Myocyte (in vitro differentiated cells): ENCODE data around the gene PCOLCE2. TPM values are rescaled to one million over a fixed set of nuclear protein-coding genes. Genes with fewer than 3 reads are reported as not detected.
"Not testable (repeated sequence)": the region's sequence is repeated elsewhere in the genome, so short reads cannot be mapped to it uniquely, and the experiment has no call there.

Experiments used
- DNase-seq: peaks from one replicate; pipeline ENCODE4 v3.0.0-alpha.2; 2012; ENCODE audit warnings: low read depth
- total RNA-seq: library from RNA; depleted of rRNA; stranded (reverse); fragments of >200 nt; gene quantifications from 2 replicates; pipeline ENCODE4 v1.2.3, GENCODE V29; 2014

The PCOLCE2 gene
- total RNA-seq, 1 donor from 2014 or later, result 0.21 TPM

- DNase-seq, result peak; percentile 13
Observed at GRCh38 chr3:142904639-142905436, 16.0 kb upstream of the PCOLCE2 start.

GRCh38 chr3:142902356-142902755 is 13.5 kb upstream of the PCOLCE2 start:
- no peak for DNase-seq

DNA sequence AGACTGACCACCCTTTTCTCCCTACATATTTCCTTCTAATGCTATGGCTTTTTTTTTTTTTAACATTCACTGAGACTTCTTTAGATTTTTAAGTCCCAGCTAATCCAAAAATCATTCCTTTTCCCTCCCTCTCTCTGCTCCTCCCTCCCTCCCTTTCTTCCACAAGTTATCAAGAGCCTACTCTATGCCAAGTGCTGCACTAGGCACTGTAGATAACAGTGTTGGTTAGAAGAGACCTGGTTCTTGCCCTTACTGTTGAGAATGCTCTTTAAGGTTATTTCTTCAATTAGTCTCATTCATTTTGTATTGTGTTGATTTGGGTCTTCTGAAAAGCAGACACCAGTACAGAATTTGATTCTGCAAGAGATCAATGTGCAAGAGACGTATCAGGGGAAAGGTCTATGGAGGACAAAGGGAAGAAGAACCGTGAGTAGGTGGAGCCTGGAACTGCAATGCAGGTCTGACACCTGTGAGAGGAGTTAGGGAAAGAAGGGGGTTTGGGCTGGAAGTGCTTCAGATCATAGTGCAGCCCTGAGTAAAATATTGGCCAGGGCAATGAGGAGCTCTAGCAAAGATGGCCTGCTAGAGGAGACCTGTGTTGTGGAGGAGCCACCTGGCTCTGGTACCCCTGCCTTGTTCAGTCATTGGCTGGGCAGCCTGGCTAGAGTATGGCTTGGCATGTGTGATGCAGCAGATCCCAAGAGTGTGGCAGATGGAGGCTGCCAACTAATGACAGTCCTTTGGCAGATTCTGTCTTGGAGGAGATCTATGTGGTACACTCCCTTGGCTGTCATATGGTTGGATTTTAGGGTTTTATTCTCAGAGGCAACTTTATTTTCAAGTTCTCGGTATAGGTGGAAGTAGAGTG is 9.7 kb upstream of the PCOLCE2 start:
- no peak for DNase-seq

GRCh38 chr3:142897807-142898206 is 8.9 kb upstream of the PCOLCE2 start:
- no peak for DNase-seq

DNA sequence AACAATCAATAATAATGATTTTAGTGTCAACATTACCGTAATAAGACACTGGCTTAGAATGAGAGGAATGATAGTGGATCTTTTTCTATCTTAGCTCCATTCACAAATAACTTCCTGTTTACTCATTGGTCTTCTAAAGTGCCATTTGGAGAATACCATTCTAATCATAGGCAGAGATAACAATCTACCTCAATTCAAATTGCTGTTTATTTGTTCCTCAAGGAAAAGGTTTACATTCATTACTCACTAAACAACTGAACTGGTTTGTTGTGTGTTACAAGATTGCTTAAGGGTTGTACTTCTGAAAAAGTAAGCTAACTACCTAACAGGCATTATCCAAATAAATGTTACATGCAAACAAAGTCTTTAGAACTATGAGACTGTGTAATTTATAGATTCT is 8.1 kb upstream of the PCOLCE2 start:
- DNase-seq, result no peak

- DNase-seq, result no peak
Observed at GRCh38 chr3:142896201-142896755, 7.4 kb upstream of the PCOLCE2 start.

DNA sequence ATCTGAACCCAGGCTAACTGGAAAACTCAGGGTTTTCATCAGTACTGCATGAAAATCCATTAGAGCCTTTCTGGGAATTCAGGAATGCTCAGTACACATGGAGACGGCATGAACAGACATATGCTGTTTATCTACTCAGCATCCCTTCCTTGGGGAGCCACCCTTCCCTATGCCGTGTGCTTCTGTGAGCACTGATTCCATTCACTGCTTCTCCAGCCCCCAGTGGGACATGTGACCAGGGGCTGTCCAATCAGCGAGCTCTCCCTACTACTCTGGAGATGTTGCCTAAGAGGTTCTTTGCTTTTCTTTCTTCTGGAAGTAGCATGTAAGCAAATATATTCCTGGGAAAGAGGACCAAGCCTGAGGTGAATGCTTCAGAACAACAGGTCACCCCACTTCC is 5.6 kb upstream of the PCOLCE2 start:
- DNase-seq, result no peak

- DNase-seq, result no peak
Observed at GRCh38 chr3:142892714-142893113, 3.8 kb upstream of the PCOLCE2 start.

DNA sequence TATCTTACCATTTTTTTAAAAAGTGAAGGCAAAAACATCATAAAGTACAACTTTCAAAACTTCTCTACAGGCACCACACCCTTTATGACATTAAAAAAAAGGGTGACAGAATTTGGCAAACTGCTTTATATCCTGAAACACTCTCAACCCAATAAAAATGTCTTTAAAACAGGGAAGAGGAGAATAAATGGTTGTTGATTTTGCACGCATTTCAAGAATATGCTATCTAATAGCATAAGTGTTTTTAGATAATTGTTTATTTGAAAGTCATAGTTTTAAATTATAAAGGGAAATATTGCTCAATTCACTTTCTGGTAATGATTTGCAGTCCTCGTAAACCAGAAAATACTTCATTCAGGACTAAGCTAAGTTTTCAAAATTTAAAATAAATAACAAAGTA is 1.7 kb upstream of the PCOLCE2 start:
- no peak for DNase-seq

- DNase-seq, result no peak
Observed at GRCh38 chr3:142889212-142890014, 530 bp upstream of the PCOLCE2 start.

- DNase-seq, result peak; percentile 9
Observed at GRCh38 chr3:142888099-142888480, 793 bp downstream of the PCOLCE2 start.

DNA sequence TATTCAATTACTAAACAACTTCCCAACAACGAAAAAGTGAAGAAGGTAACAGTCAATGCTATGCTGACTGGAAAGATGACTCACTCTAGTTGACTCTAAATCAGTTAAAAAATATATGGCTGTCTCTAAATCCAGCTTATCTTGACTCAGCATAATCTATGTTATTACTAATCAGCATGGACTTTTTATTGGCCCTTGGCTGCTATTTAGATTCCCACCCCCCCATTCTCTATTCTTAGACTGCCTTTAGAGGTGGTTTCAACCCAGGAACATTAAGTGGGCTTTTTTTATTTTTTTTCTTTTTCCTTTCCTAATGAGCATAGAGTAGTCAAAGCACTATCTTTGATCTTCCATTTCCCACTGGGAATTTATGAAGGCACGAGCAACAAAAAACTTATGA is 1.9 kb downstream of the PCOLCE2 start:
- DNase-seq, result no peak

DNA sequence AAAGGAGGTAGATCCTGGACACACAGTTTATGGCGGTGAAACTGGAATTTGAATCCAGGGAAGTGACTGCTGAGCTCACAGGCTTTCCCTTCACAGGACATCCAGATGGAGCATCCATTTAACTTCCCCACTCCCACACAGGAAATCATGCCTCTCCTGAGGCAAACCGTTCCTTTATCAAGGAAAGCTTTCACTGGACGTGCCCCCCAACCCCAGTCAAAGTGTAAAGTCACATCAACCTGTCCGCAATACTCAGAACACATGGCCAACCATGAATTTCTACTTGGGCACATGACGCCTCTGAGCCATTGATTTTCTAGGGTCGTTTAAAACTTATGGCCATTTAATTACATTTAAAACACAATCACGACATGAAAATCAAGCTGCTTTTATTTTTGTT is 2.9 kb downstream of the PCOLCE2 start:
- DNase-seq, result no peak

- DNase-seq, result no peak
Observed at GRCh38 chr3:142884531-142884930, 4.4 kb downstream of the PCOLCE2 start.

DNA sequence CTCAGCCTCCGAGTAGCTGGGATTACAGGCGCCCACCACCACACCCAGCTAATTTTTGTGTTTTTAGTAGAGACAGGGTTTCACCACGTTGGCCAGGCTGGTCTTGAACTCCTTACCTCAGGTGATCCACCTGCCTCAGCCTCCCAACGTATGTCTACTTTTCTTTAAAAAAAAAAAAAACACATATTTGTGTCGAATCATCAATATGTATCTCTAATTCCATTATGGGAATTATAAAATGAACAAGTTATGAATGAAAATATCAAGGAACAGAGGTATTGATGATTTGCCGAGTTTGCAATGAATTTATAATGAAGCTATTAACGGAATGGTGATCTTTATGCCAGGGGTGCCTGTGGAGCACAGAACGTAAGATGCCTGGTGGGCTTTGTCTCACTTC is 5.3 kb downstream of the PCOLCE2 start:
- not testable (repeated sequence) for DNase-seq

DNA sequence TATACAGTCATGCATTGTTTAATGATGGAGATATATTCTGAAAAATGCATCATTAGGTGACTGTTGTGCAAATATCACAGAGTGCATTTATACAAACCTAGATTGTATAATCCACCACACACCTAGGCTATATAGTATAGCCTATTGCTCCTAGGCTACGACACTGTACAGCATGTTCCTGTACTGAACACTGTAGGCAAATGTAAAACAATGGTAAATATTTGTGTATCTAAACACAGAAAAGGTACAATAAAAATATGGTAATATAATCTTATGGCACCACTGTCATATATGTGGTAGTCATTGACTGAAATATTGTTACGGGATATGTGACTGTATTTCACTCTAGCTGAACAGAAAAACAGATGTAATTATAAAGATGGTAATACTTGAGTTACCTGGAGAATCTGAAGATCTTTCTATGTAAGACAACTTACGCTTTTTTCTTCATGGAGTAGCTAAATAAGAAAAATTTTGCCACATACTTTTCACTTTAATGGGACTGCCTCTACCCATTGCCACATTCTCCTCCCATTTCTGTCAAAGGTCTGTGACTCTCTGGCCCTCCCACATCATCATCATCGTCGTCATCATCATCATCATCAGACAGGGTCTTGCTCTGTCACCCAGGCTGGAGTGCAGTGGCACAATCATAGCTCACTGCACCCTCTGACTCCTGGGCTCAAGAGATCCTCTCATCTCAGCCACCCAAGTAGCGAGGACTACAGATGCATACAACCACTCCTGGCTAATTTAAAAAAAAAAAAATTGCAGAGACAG is 7.2 kb downstream of the PCOLCE2 start:
- no peak for DNase-seq

DNA sequence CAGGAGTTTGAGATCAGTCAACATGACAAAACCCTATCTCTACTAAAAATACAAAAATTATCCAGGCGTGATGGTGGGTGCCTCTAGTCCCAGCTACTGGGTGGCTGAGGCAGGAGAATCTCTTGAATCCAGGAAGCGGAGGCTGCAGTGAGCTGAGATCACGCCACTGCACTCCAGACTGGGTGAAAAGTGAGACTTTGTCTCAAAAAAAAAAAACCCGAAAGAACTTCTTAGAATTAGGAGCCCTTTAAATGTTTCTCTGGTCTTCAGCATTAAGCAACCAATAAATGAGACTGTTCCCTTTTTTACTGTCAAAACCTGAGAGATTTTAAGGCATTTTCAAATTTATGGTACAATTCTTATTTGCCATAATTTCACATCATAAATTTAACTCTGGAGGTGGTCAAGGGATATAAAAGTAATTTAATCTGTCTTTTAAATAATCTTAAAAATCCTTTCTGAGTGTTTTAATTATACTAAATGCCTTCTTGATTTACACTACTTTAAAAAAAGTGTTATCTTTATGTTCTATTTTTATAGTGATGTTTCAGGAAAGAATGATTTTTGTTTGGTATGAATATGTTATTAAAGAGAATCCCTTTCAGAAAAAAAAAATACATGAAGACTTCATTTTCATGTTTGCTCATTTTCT is 10.1 kb downstream of the PCOLCE2 start:
- no peak for DNase-seq

- DNase-seq, result no peak
Observed at GRCh38 chr3:142876417-142876816, 12.5 kb downstream of the PCOLCE2 start.

DNA sequence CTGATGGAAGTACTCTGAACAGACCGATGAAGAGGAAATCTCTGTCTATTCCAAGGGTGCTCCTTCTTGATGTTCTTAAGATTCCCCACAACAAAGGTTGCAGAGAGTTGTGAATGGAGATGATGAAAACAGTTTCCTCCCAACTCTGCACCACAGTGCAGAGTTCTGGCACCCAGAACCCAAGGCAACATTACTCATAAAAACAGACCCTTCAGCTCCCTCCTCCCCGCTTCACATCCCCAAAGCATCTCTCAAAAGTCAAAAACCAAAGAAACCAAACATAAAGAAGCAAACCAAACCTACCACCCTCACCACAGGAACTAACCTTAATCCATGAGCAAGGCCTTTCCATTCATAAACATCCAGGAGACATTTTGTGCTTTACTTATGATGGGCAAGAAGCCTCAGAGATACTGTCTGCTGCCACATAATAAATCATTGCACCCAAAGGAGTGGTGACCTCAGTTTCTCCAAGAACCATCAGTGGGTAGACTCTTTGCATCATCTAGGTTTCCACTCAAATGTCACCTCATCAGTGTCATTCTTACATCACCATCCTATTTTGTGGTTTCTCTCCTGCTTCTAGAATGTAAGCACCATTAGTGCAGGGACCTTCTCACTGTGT is 13.2 kb downstream of the PCOLCE2 start:
- DNase-seq, result no peak

DNA sequence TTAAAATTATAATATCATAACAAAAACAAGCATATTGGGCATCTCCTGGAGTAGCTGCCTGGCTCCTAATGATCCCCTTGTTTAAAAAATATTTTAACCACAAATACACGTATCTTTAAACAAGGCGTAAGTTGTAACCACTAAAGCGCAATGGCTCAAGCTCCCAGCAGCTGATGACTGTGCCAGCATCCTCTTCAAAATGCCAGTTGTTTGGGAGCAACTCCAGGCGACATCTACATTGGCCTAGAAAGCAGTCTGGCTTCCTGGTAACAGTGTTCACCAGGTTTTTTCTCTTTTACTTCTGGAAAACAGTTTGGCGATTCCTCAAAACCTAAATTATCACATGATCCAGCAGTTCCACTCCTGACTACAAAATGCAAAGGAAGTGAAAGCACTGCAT is 13.8 kb downstream of the PCOLCE2 start:
- DNase-seq, result no peak
